MM.1S (cell line): Measurements from ENCODE around the gene WBP1L.

Experiments used
- CTCF ChIP-seq: fragments of 300-600 bp; sonication (generic); IDR thresholded peaks from 2 replicates; pipeline ENCODE4 v1.5.1; 2016; ENCODE audit warnings: antibody characterized with exemption, low read length, mixed read lengths
- EZH2 ChIP-seq: fragments of 300-600 bp; sonication (generic); optimal IDR thresholded peaks from 2 replicates; pipeline ENCODE3; 2017; ENCODE audit warnings: low read depth, mild to moderate bottlenecking, antibody characterized with exemption, low read length, mixed read lengths
- EZH2phosphoT487 ChIP-seq: fragments of 300-600 bp; sonication (generic); IDR thresholded peaks from 2 replicates; pipeline ENCODE4 v1.6.1; 2018; ENCODE audit warnings: antibody characterized with exemption, low read length

- TF ChIP-seq CTCF (no peak), EZH2 (no peak), EZH2phosphoT487 (no peak)
These were observed 98.1 kb downstream of the WBP1L start for GRCh38 chr10:102841827-102842345.
